ENCODE results near the gene SQSTM1.

The SQSTM1 gene

GRCh38 chr5:179806250-179807048 lies 14.3 kb upstream of the SQSTM1 start, which contains the start of gene MGAT4B:
Gene MGAT4B (minus strand): TSS chr5:179806866. CDS start chr5:179806583, 283 bp downstream.
- no peak for DNase-seq (ENCODE audit: low read depth)

- no peak for DNase-seq (ENCODE audit: low read depth)
Observed at GRCh38 chr5:179812135-179812825, 8.4 kb upstream of the SQSTM1 start.

GRCh38 chr5:179812997-179813607 lies 7.6 kb upstream of the SQSTM1 start:
- DNase-seq (ENCODE audit: low read depth): no peak

GRCh38 chr5:179814090-179814489 lies 6.6 kb upstream of the SQSTM1 start:
- no peak for DNase-seq (ENCODE audit: low read depth)

- no peak for DNase-seq (ENCODE audit: low read depth)
Observed at GRCh38 chr5:179815491-179816249, 5.0 kb upstream of the SQSTM1 start.

- no peak for DNase-seq (ENCODE audit: low read depth)
Observed at GRCh38 chr5:179816401-179816795, 4.3 kb upstream of the SQSTM1 start.

- DNase-seq (ENCODE audit: low read depth): no peak
Observed at GRCh38 chr5:179816796-179817469, 3.8 kb upstream of the SQSTM1 start.

- no peak for DNase-seq (ENCODE audit: low read depth)
Observed at GRCh38 chr5:179817470-179817840, 3.2 kb upstream of the SQSTM1 start.

- DNase-seq (ENCODE audit: low read depth): no peak
Observed at GRCh38 chr5:179817890-179818745, 2.6 kb upstream of the SQSTM1 start.

GRCh38 chr5:179818746-179819295 lies 1.9 kb upstream of the SQSTM1 start:
- peak; percentile 70 for DNase-seq (ENCODE audit: low read depth)

- DNase-seq (ENCODE audit: low read depth): no peak
Observed at GRCh38 chr5:179819296-179820126, 1.2 kb upstream of the SQSTM1 start.

- no peak for DNase-seq (ENCODE audit: low read depth)
Observed at GRCh38 chr5:179820127-179820482, 600 bp upstream of the SQSTM1 start.

- peak; percentile 76 for DNase-seq (ENCODE audit: low read depth)
Observed at GRCh38 chr5:179821298-179822058, 773 bp downstream of the SQSTM1 start.

- no peak for DNase-seq (ENCODE audit: low read depth)
Observed at GRCh38 chr5:179822059-179822432, 1.3 kb downstream of the SQSTM1 start.

- no peak for DNase-seq (ENCODE audit: low read depth)
Observed at GRCh38 chr5:179822444-179822990, 1.8 kb downstream of the SQSTM1 start.

GRCh38 chr5:179823937-179824744 lies 3.4 kb downstream of the SQSTM1 start:
- no peak for DNase-seq (ENCODE audit: low read depth)

- no peak for DNase-seq (ENCODE audit: low read depth)
Observed at GRCh38 chr5:179824745-179825112, 4.0 kb downstream of the SQSTM1 start.

All from activated T-cell treated with anti-CD3 and anti-CD28 coated beads for 1 hour (primary cell).